ENCODE measurements around the gene HNRNPDL. TPM values are rescaled to one million over a fixed set of nuclear protein-coding genes. Genes with fewer than 3 reads are reported as not detected.

HNRNPDL gene
- total RNA-seq, 2 experiments from 2014 or later: 461 to 467 TPM

GRCh38 chr4:82463221-82463620, 33.0 kb upstream of the HNRNPDL start:
- POLR2A ChIA-PET: no interaction called here
- H3K4me3 Mint-ChIP-seq: no peak overlapping the region
- H3K27ac Mint-ChIP-seq: no peak overlapping the region

GRCh38 chr4:82462415-82462831, 32.2 kb upstream of the HNRNPDL start:
- ChIA-PET POLR2A (no interaction called here), CTCF (no interaction called here)
- H3K4me3 Mint-ChIP-seq: no peak overlapping the region

More at GRCh38 chr4:82463221-82463620, 33.0 kb upstream of the HNRNPDL start:
- ATAC-seq (ENCODE audit: poor library complexity) (no peak), DNase-seq (no peak)
- Histone ChIP-seq H3K27me3 (ENCODE audit: control insufficient read depth in 1 of 2, insufficient read depth in 2 of 2, low read length in 2 of 2) (no peaks in the 10 kb centered on the region), H3K4me1 (ENCODE audit: insufficient read depth, low read length) (no peaks in the 10 kb centered on the region), H3K27ac (ENCODE audit: low read depth in 1 of 2, low read length in 2 of 2) (no peak overlapping the region), H3K36me3 (ENCODE audit: insufficient read depth, low read length) (peaks cover 24% of the 10 kb centered on the region), H3K4me3 (ENCODE audit: low read length) (no peak overlapping the region), H3K9me3 (ENCODE audit: control insufficient read depth in 1 of 2, insufficient read depth in 1 of 2, low read length in 2 of 2) (no peaks in the 10 kb centered on the region)
- CTCF ChIA-PET: no interaction called here
- no peak for TF ChIP-seq CTCF (IDR thresholded peaks at IDR 0.05)
- Mint-ChIP-seq H3K9me3 (no peaks in the 10 kb centered on the region), H3K4me1 (ENCODE audit: low read depth) (peaks cover 6% of the 10 kb centered on the region), H3K27me3 (no peaks in the 10 kb centered on the region), H3K36me3 (ENCODE audit: low read depth) (peaks cover 49% of the 10 kb centered on the region)
- intact Hi-C loops (cut with DNase I, micrococcal nuclease): loop anchor here (2.0 to 10.0 kb wide), 8 partner anchors 272 to 1178 kb away; partner anchors contain the start of gene COQ2 (in 1 of the 2)

GRCh38 chr4:82461710-82462109, 31.4 kb upstream of the HNRNPDL start:
- Mint-ChIP-seq H3K4me3 (no peak overlapping the region), H3K9me3 (no peaks in the 10 kb centered on the region), H3K36me3 (ENCODE audit: low read depth) (peaks cover 64% of the 10 kb centered on the region), H3K4me1 (ENCODE audit: low read depth) (peaks cover 6% of the 10 kb centered on the region), H3K27ac (no peak overlapping the region), H3K27me3 (no peaks in the 10 kb centered on the region)
- H3K27me3 ChIP-seq (ENCODE audit: control insufficient read depth in 1 of 2, insufficient read depth in 2 of 2, low read length in 2 of 2): no peaks in the 10 kb centered on the region
- ChIA-PET POLR2A (no interaction called here), CTCF (no interaction called here)
- no peaks in the 10 kb centered on the region for H3K9me3 ChIP-seq (ENCODE audit: control insufficient read depth in 1 of 2, insufficient read depth in 1 of 2, low read length in 2 of 2)
- H3K36me3 ChIP-seq (ENCODE audit: insufficient read depth, low read length): peaks cover 38% of the 10 kb centered on the region
- TF ChIP-seq CTCF (IDR thresholded peaks at IDR 0.05): no peak
- H3K27ac ChIP-seq (ENCODE audit: low read depth in 1 of 2, low read length in 2 of 2): no peak overlapping the region
- intact Hi-C loops (cut with DNase I, micrococcal nuclease): loop anchor here (2.0 to 10.0 kb wide), 9 partner anchors 273 to 1179 kb away; partner anchors contain the start of gene COQ2 (in 1 of the 2)
- DNase-seq (no peak), ATAC-seq (ENCODE audit: poor library complexity) (no peak)
- no peak overlapping the region for H3K4me3 ChIP-seq (ENCODE audit: low read length)
- no peaks in the 10 kb centered on the region for H3K4me1 ChIP-seq (ENCODE audit: insufficient read depth, low read length)

More at GRCh38 chr4:82462415-82462831, 32.2 kb upstream of the HNRNPDL start:
- TF ChIP-seq CTCF (IDR thresholded peaks at IDR 0.05): peak; percentile 71
- peaks cover 6% of the 10 kb centered on the region for H3K4me1 Mint-ChIP-seq (ENCODE audit: low read depth)
- H3K9me3 ChIP-seq (ENCODE audit: control insufficient read depth in 1 of 2, insufficient read depth in 1 of 2, low read length in 2 of 2): no peaks in the 10 kb centered on the region
- no peak overlapping the region for H3K27ac ChIP-seq (ENCODE audit: low read depth in 1 of 2, low read length in 2 of 2)
- no peak overlapping the region for H3K27ac Mint-ChIP-seq
- no peaks in the 10 kb centered on the region for H3K27me3 ChIP-seq (ENCODE audit: control insufficient read depth in 1 of 2, insufficient read depth in 2 of 2, low read length in 2 of 2)
- H3K9me3 Mint-ChIP-seq: no peaks in the 10 kb centered on the region
- H3K27me3 Mint-ChIP-seq: no peaks in the 10 kb centered on the region
- H3K4me3 ChIP-seq (ENCODE audit: low read length): no peak overlapping the region
- H3K36me3 ChIP-seq (ENCODE audit: insufficient read depth, low read length): peaks cover 31% of the 10 kb centered on the region
- intact Hi-C loops (cut with DNase I, micrococcal nuclease): loop anchor here (2.0 to 10.0 kb wide), 8 partner anchors 272 to 1178 kb away; partner anchors contain the start of gene COQ2 (in 1 of the 2)
- H3K4me1 ChIP-seq (ENCODE audit: insufficient read depth, low read length): no peaks in the 10 kb centered on the region
- DNase-seq (peak; percentile 68 to 90 (median 80)), ATAC-seq (ENCODE audit: poor library complexity) (peak; percentile 99)
- peaks cover 57% of the 10 kb centered on the region for H3K36me3 Mint-ChIP-seq (ENCODE audit: low read depth)

Measured in CD4-positive, alpha-beta T cell (primary cell).